ENCODE results near the gene SNCA.

SNCA gene

GRCh38 chr4:89707467-89707866 lies 129.5 kb downstream of the SNCA start:
- DNase-seq (ENCODE audit: low spot score) (no peak), FAIRE-seq (no peak)

DNA sequence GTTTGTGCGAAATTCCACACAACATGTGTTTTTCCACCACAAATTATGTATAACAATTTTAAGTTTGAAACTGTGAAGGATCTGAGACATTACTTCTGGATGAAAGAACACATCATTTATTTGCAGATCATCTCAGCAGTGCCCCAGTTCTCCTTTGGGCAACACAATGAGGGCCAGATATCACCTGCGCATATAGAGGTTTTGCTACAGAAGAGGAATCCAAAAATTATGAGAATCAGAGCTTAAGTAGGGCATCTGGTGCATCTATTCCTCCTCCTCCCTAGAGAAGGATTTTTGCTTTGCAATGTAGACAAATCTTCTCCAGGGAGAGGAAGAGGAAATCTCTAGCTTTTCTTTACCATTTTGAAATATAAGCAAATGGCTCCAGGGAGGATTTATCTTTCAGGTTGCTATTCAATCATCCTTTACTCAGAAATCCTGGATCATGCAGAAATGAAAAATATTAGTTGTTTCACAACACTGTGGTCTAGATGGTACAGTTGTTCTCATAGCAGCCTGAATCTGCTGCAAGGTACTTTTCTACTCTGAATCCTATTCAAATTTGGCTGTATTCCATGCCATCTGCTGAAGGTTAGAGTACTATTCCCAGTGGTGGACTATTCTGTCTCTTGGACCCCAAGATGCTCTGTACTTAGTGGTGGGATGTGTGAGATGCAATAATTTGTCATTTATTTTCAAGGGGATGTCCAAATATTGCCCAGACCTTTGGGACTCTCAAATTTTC lies 132.1 kb downstream of the SNCA start:
- FAIRE-seq (no peak), DNase-seq (ENCODE audit: low spot score) (no peak)

DNA sequence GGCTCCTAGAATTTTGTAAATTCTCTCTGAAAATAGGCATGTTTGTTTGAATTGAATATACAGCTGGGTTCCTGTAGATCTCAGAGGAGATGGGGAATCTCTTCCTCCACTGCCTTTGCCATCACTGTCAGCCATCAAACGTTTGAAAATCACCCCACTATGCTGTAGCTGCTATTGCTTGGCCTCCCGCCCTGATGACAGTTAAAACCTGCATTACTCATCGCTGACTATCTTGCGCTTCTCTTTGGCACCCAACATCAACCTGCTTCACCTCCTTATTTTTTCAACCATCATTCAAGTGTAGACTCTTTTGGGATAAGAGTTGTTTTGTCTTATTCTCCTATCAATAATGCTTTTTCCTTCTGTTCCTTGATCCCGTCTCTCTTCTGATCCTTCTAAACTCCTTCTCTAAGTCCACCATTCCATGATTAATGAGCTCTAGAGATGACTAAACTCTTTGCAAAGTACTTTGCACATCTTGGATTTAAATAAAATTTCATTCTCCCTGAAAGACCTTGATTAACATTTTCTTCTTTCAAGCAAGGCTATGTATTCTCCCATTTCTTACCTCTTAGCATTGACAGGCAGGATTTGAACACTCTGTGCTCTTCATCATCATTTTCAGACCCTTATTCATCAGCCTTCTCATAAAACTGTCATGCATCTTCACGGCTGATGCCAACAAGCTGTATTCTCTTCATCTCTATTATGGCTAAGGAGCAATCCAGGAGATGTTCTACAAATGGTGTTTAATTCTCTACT lies 133.0 kb downstream of the SNCA start:
- FAIRE-seq (no peak), DNase-seq (ENCODE audit: low spot score) (no peak)

DNA sequence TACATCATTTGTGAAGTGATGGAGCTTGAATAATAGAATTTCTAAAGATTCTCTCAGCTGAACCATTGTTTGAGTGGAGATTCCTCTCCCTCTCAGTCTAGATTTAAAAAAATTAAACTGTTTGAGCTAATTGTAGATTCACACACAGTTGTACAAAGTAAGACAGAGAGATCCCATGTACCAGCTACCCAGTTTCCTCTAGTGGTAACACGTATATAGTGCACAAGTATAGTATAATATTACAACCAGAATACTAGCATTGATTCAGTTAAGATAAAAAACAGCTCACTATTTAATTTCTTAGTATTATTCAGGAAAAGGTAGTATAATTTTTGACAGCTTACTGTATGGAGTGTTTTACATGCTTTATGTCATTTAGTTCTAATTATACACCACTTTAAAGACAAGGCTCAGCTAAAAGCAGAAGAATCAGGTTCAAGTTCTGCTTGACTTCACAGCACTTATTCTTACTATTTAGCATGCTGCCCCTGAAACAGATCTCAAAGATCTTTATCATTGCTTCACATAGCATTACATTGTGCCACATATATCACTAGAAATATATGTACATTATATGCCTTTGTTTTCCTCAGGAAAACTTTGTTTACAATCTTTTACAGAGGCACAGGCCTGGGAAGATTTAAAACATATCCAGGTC lies 136.1 kb downstream of the SNCA start:
- no peak for DNase-seq (ENCODE audit: low spot score)
- no peak for FAIRE-seq

- FAIRE-seq (no peak), DNase-seq (ENCODE audit: low spot score) (no peak)
Measured at GRCh38 chr4:89685690-89686089, 151.3 kb downstream of the SNCA start.

GRCh38 chr4:89685277-89685676 lies 151.7 kb downstream of the SNCA start:
- no peak for DNase-seq (ENCODE audit: low spot score)
- no peak for FAIRE-seq

GRCh38 chr4:89684536-89684935 lies 152.4 kb downstream of the SNCA start:
- FAIRE-seq: no peak
- no peak for DNase-seq (ENCODE audit: low spot score)

DNA sequence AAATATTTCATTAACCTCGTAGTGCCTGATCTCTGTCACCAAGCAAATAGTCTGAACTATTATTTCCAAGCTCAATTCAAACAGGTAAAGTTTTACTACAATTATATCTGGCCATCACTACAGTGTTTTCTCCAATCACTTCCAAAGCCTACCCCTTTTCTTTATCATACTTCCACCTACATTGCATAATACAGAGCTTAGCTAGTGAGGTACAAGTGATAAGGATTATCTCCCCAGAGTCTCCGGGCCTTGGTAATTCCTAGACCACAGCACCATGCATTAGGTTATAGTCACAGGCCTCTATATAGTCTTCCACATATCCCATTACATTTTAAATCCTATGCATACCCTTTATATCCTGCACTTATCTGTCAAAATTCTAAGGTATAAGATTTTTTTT lies 154.2 kb downstream of the SNCA start:
- no peak for DNase-seq (ENCODE audit: low spot score)

DNA sequence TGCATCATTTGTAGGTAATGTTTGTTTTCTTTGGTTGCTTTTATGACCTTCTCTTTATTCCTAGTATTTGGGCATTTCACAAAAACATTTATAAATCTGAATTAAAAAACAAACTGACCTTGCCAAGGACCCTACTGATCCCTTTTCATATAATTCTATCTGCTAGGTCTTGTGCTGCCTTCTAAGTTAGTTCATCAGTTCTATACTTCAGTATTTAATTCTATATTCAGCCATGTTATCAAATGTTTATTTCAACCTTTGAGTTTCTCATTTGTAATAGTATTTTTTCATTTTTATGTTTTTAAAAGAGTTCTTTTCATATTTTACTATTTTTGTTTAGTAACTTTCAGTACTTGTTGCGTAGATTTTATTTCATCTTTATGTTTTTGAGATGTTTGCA lies 155.3 kb downstream of the SNCA start:
- DNase-seq (ENCODE audit: low spot score) (no peak), FAIRE-seq (no peak)

More for the DNA sequence above, 154.2 kb downstream of the SNCA start:
- FAIRE-seq: no peak

DNA sequence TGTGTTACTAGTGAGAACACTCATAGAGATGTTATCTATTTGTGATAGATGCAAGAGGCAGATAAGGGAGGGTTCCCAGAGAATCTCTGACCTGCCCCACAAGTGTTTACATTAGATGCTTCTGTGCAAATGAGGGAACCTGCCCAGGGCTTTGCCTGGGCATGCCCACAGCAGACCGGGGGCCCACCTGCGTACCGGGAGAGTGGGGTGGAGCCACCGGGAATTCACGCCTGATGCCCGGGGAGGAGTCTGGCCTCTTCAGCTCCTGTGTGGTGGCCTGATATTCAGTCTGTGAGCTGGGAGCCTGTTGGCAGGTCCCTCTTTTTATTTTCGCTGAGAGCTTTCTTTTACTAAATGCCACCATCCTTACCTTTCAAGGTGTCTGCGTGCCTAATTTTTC lies 155.7 kb downstream of the SNCA start:
- FAIRE-seq: no peak
- DNase-seq (ENCODE audit: low spot score): peak; percentile 72

- no peak for FAIRE-seq
- no peak for DNase-seq (ENCODE audit: low spot score)
Measured at GRCh38 chr4:89674876-89675459, 162.0 kb downstream of the SNCA start.

Measured in urothelium cell line (cell line).